SW480 (cell line): ENCODE data around the gene ZNF396.

ENCODE experiments used
- DNase-seq: peaks from one replicate; pipeline ENCODE4 v3.0.0-alpha.2; 2016; ENCODE audit warnings: low spot score

ZNF396 gene

GRCh38 chr18:35335866-35336265 lies 41.3 kb downstream of the ZNF396 start:
- no peak for DNase-seq

- DNase-seq = no peak
Measured at GRCh38 chr18:35334821-35335220, 42.3 kb downstream of the ZNF396 start.

GRCh38 chr18:35334212-35334611 lies 42.9 kb downstream of the ZNF396 start:
- DNase-seq = no peak

GRCh38 chr18:35331367-35332087 lies 45.6 kb downstream of the ZNF396 start:
- DNase-seq = no peak

- DNase-seq = no peak
Measured at GRCh38 chr18:35328868-35329267, 48.3 kb downstream of the ZNF396 start.

GRCh38 chr18:35326695-35327387 lies 50.3 kb downstream of the ZNF396 start:
- no peak for DNase-seq

GRCh38 chr18:35324926-35325655 lies 52.0 kb downstream of the ZNF396 start:
- DNase-seq = no peak

GRCh38 chr18:35322486-35323458 lies 54.4 kb downstream of the ZNF396 start:
- no peak for DNase-seq
